T-helper 1 cell (primary cell): ENCODE results near the gene OST4.
A peak's percentile ranks its signal among the peaks of the same experiment; 100 is the strongest.

ENCODE experiments used
- DNase-seq, 5 donors: peaks; one replicate each; pipeline ENCODE4 v3.0.0-alpha.2; 2012 to 2020

Gene OST4

GRCh38 chr2:27092696-27093429, 21.4 kb upstream of the OST4 start:
- no peak for DNase-seq

- DNase-seq, result no peak
Observed at GRCh38 chr2:27091746-27092695, 20.6 kb upstream of the OST4 start.

- no peak for DNase-seq
Observed at GRCh38 chr2:27089111-27089954, 17.9 kb upstream of the OST4 start.

- DNase-seq, result no peak
Observed at GRCh38 chr2:27088634-27089033, 17.2 kb upstream of the OST4 start.

- no peak for DNase-seq
Observed at GRCh38 chr2:27087823-27088410, 16.5 kb upstream of the OST4 start.

GRCh38 chr2:27086724-27087593, 15.5 kb upstream of the OST4 start, which contains the start of gene KHK:
Gene KHK, plus strand, starts transcription at chr2:27086772. Its CDS starts 488 bp downstream, at chr2:27087260.
- no peak for DNase-seq

- peak; percentile 95 to 98 (median 96) for DNase-seq
Observed at GRCh38 chr2:27086090-27086723, 14.8 kb upstream of the OST4 start.

GRCh38 chr2:27085673-27086089, 14.2 kb upstream of the OST4 start:
- DNase-seq, result peak in 2 of 5 donors; percentile 14 to 49

- no peak for DNase-seq
Observed at GRCh38 chr2:27085062-27085672, 13.7 kb upstream of the OST4 start.

GRCh38 chr2:27084297-27085061, 13.0 kb upstream of the OST4 start:
- no peak for DNase-seq

GRCh38 chr2:27083410-27084296, 12.2 kb upstream of the OST4 start:
- no peak for DNase-seq

- no peak for DNase-seq
Observed at GRCh38 chr2:27082773-27083409, 11.4 kb upstream of the OST4 start.

- no peak for DNase-seq
Observed at GRCh38 chr2:27081984-27082772, 10.7 kb upstream of the OST4 start.

- DNase-seq, result no peak
Observed at GRCh38 chr2:27080603-27080936, 9.1 kb upstream of the OST4 start.

- no peak for DNase-seq
Observed at GRCh38 chr2:27080140-27080469, 8.7 kb upstream of the OST4 start.

GRCh38 chr2:27079233-27080139, 8.0 kb upstream of the OST4 start:
- no peak for DNase-seq
